HEK293 (cell line): ENCODE results near the gene HECTD3.

Experiments
- CTCF ChIA-PET: fragments of 350-600 bp; formaldehyde crosslinking; extraction: SDS; loops from one replicate; lab custom pipeline; 2021; ENCODE audit warnings: antibody characterized with exemption; lab: Yijun Ruan, JAX
- POLR2A ChIA-PET: fragments of 300-600 bp; formaldehyde crosslinking; extraction: SDS; loops from one replicate; lab custom pipeline; 2020; ENCODE audit warnings: antibody characterized with exemption, inconsistent platforms; lab: Yijun Ruan, JAX
- H3K27ac ChIP-seq: fragments of 200-500 bp; sonication (Bioruptor generic); 2 replicates; pipeline ENCODE4 v1.5.1; 2014; ENCODE audit warnings: low read depth, low read length, control low read depth, inconsistent platforms; ENCODE audit errors: extremely low read depth
- H3K36me3 ChIP-seq, 2 experiments: fragments of 200-500 bp in 1 of 2; sonication (Bioruptor generic) in 1 of 2; 1 replicate in 1 of 2; 2 replicates in 1 of 2; pipeline ENCODE4 v1.5.1; 2014 to 2017; ENCODE audit warnings: inconsistent platforms in 2 of 2, low read length in 2 of 2; ENCODE audit not compliant: control insufficient read depth in 2 of 2, insufficient read depth in 1 of 2
- H3K4me1 ChIP-seq: fragments of 200-500 bp; sonication (Bioruptor generic); 2 replicates; pipeline ENCODE4 v1.5.1; 2014; ENCODE audit warnings: mild to moderate bottlenecking, low read length, inconsistent platforms; ENCODE audit not compliant: control insufficient read depth, insufficient read depth
- H3K4me3 ChIP-seq: 2 replicates; pipeline ENCODE4 v1.5.1; 2011; ENCODE audit warnings: low read depth, mild to moderate bottlenecking, control low read depth, low read length, moderate library complexity
- H3K9me3 ChIP-seq: fragments of 200-500 bp; sonication (Bioruptor generic); 2 replicates; pipeline ENCODE4 v1.5.1; 2014; ENCODE audit warnings: low read depth, low read length, inconsistent platforms; ENCODE audit not compliant: control insufficient read depth, insufficient read depth
- BCL11B ChIP-seq: fragments of 450-650 bp; formaldehyde crosslinking; IDR thresholded peaks from 2 replicates; pipeline ENCODE4 v1.5.1; 2016; ENCODE audit warnings: low read depth, missing biosample characterization, missing genetic modification characterization
- KLF9 ChIP-seq: fragments of 450-650 bp; formaldehyde crosslinking; IDR thresholded peaks from 2 replicates; pipeline ENCODE4 v1.5.1; 2016; ENCODE audit warnings: missing biosample characterization, missing genetic modification characterization, low read depth
- OSR2 ChIP-seq: fragments of 450-650 bp; formaldehyde crosslinking; IDR thresholded peaks from 2 replicates; pipeline ENCODE4 v1.5.1; 2016; ENCODE audit warnings: missing biosample characterization, missing genetic modification characterization
- PRDM1 ChIP-seq: fragments of 450-650 bp; formaldehyde crosslinking; IDR thresholded peaks from 2 replicates; pipeline ENCODE4; 2016; ENCODE audit warnings: missing biosample characterization, missing genetic modification characterization
- PRDM4 ChIP-seq: fragments of 450-650 bp; formaldehyde crosslinking; IDR thresholded peaks from 2 replicates; pipeline ENCODE4 v1.5.1; 2017; ENCODE audit warnings: missing biosample characterization, missing genetic modification characterization
- ZIC2 ChIP-seq: fragments of 450-650 bp; formaldehyde crosslinking; IDR thresholded peaks from 2 replicates; pipeline ENCODE4 v1.5.1; 2016; ENCODE audit warnings: missing biosample characterization, missing genetic modification characterization
- ZNF114 ChIP-seq: fragments of 450-650 bp; formaldehyde crosslinking; IDR thresholded peaks from 2 replicates; pipeline ENCODE4 v1.5.0; 2017; ENCODE audit warnings: missing biosample characterization, missing genetic modification characterization
- ZNF174 ChIP-seq: fragments of 450-650 bp; formaldehyde crosslinking; IDR thresholded peaks from 2 replicates; pipeline ENCODE4 v1.5.0; 2017; ENCODE audit warnings: missing biosample characterization, mild to moderate bottlenecking, missing genetic modification characterization
- ZNF19 ChIP-seq: fragments of 450-650 bp; formaldehyde crosslinking; IDR thresholded peaks from 2 replicates; pipeline ENCODE4; 2016; ENCODE audit warnings: missing biosample characterization, missing genetic modification characterization, low read depth
- ZNF2 ChIP-seq: fragments of 450-650 bp; formaldehyde crosslinking; IDR thresholded peaks from 2 replicates; pipeline ENCODE4 v1.5.1; 2016; ENCODE audit warnings: missing biosample characterization, missing genetic modification characterization
- ZNF221 ChIP-seq: fragments of 450-650 bp; formaldehyde crosslinking; IDR thresholded peaks from 2 replicates; pipeline ENCODE4 v1.5.1; 2017; ENCODE audit warnings: missing biosample characterization, missing genetic modification characterization, borderline replicate concordance
- ZNF292 ChIP-seq: fragments of 450-650 bp; formaldehyde crosslinking; IDR thresholded peaks from 2 replicates; pipeline ENCODE4 v1.5.1; 2016; ENCODE audit warnings: low read depth, missing biosample characterization, missing genetic modification characterization, borderline replicate concordance
- ZNF404 ChIP-seq: fragments of 450-650 bp; formaldehyde crosslinking; IDR thresholded peaks from 2 replicates; pipeline ENCODE4 v1.5.1; 2017; ENCODE audit warnings: missing biosample characterization, missing genetic modification characterization
- ZNF48 ChIP-seq: fragments of 450-650 bp; formaldehyde crosslinking; IDR thresholded peaks from 2 replicates; pipeline ENCODE4 v1.5.1; 2016; ENCODE audit warnings: missing biosample characterization, missing genetic modification characterization
- ZNF600 ChIP-seq: fragments of 450-650 bp; formaldehyde crosslinking; IDR thresholded peaks from 2 replicates; pipeline ENCODE4 v1.5.1; 2016; ENCODE audit warnings: missing biosample characterization, missing genetic modification characterization
- ZNF645 ChIP-seq: fragments of 450-650 bp; formaldehyde crosslinking; IDR thresholded peaks from 2 replicates; pipeline ENCODE4; 2016; ENCODE audit warnings: missing biosample characterization, missing genetic modification characterization
- ZNF747 ChIP-seq: fragments of 450-650 bp; formaldehyde crosslinking; IDR thresholded peaks from 2 replicates; pipeline ENCODE4 v1.5.1; 2016; ENCODE audit warnings: missing biosample characterization, missing genetic modification characterization
- ZNF777 ChIP-seq: fragments of 450-650 bp; formaldehyde crosslinking; IDR thresholded peaks from 2 replicates; pipeline ENCODE4 v1.5.1; 2017; ENCODE audit warnings: missing biosample characterization, missing genetic modification characterization, borderline replicate concordance
- TF ChIP-seq, protein P1 (sequence below): fragments of 450-650 bp; formaldehyde crosslinking; IDR thresholded peaks from 2 replicates; pipeline ENCODE4 v1.5.1; 2016; ENCODE audit warnings: missing biosample characterization, missing genetic modification characterization
- TF ChIP-seq, protein P2 (sequence below): sonication (generic); formaldehyde crosslinking; IDR thresholded peaks from 2 replicates; pipeline ENCODE4 v1.8.1; 2022; ENCODE audit warnings: mild to moderate bottlenecking, moderate library complexity, missing genetic modification reagents
- TF ChIP-seq, protein P3 (sequence below): fragments of 450-650 bp; formaldehyde crosslinking; IDR thresholded peaks from 2 replicates; pipeline ENCODE4 v1.5.1; 2017; ENCODE audit warnings: missing biosample characterization, missing genetic modification characterization

HECTD3 gene

DNA sequence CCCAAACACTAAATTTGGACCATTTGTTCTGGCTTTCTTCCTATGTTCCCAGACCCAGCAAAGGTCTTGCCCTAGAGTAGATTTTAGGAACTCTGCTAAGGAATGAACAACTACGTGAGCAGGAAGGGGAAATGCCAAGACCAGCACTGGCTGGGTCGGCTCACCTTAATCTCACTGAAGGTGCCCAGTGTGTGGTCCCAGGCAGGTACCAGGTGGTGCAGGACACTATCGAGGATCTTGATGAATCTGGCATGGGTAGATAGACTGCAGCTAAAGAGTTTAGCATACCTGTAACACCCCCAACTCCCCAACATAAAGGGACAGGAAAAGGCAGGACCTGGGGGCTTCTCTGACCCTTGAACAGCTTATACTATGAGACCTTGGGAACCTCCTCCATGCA lies 3.0 kb downstream of the HECTD3 start (continued):
- TF ChIP-seq PRDM1 (tag by site-specific recombination) = no peak

GRCh38 chr1:45007311-45007710 lies 3.8 kb downstream of the HECTD3 start:
- CTCF ChIA-PET = interaction anchor here (0.6 to 1.2 kb wide), 2 partner anchors 233 to 296 kb away, joined by 3 to 4 read pairs; no protein-coding TSS in a partner anchor
- peaks cover 0 to 74% of the 10 kb centered on the region in 2 experiments; a peak in 1 of 3 replicates for H3K36me3 ChIP-seq

DNA sequence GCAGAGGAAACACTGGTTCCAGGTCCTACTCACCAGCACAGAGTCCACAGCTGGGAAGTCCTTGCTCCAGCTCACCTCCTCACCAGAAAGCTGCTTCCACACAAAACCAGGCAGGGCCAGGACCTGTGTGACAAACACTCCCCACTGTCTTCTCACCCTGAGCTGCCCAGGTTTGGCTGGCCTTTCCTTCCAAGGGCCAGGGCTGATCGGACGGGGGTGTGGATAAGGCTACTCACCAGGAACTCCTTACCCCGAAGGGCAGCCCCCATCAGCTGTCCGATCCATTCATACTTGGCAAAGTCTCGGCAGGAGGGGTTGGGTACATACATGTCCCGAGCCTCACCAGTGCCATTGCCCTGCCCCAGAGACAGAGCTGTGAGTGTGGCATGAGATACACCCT lies 5.4 kb downstream of the HECTD3 start:
- H3K27ac ChIP-seq = no peak overlapping the region
- ChIA-PET POLR2A (interaction anchor here (0.7 kb wide), 1 partner anchor 234 kb away, joined by 3 read pairs; no protein-coding TSS in a partner anchor), CTCF (interaction anchor here (1.5 kb wide), 1 partner anchor 276 kb away, joined by 3 read pairs; no protein-coding TSS in a partner anchor)
- H3K4me1 ChIP-seq = no peaks in the 10 kb centered on the region
- peaks cover 0 to 79% of the 10 kb centered on the region in 2 experiments; a peak in 1 of 3 replicates for H3K36me3 ChIP-seq
- H3K4me3 ChIP-seq = no peak overlapping the region
- no peaks in the 10 kb centered on the region for H3K9me3 ChIP-seq
- no peak for TF ChIP-seq BCL11B (tag by site-specific recombination)
- TF ChIP-seq ZNF292 (tag by site-specific recombination) = no peak
- TF ChIP-seq, protein P1, sequence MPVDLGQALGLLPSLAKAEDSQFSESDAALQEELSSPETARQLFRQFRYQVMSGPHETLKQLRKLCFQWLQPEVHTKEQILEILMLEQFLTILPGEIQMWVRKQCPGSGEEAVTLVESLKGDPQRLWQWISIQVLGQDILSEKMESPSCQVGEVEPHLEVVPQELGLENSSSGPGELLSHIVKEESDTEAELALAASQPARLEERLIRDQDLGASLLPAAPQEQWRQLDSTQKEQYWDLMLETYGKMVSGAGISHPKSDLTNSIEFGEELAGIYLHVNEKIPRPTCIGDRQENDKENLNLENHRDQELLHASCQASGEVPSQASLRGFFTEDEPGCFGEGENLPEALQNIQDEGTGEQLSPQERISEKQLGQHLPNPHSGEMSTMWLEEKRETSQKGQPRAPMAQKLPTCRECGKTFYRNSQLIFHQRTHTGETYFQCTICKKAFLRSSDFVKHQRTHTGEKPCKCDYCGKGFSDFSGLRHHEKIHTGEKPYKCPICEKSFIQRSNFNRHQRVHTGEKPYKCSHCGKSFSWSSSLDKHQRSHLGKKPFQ (tag by site-specific recombination) = no peak
- no peak for TF ChIP-seq ZNF645 (tag by site-specific recombination)
- TF ChIP-seq ZIC2 (tag by site-specific recombination) = no peak
- TF ChIP-seq ZNF747 (tag by site-specific recombination) = no peak
- TF ChIP-seq PRDM4 = no peak
- no peak for TF ChIP-seq ZNF2
- TF ChIP-seq ZNF600 (tag by site-specific recombination) = no peak
- no peak for TF ChIP-seq ZNF404 (tag by site-specific recombination)
- TF ChIP-seq, protein P2, sequence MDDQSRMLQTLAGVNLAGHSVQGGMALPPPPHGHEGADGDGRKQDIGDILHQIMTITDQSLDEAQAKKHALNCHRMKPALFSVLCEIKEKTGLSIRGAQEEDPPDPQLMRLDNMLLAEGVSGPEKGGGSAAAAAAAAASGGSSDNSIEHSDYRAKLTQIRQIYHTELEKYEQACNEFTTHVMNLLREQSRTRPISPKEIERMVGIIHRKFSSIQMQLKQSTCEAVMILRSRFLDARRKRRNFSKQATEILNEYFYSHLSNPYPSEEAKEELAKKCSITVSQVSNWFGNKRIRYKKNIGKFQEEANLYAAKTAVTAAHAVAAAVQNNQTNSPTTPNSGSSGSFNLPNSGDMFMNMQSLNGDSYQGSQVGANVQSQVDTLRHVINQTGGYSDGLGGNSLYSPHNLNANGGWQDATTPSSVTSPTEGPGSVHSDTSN (CRISPR knock-in tag) = no peak
- no peak for TF ChIP-seq OSR2 (tag by site-specific recombination)
- TF ChIP-seq ZNF48 (tag by site-specific recombination) = no peak
- no peak for TF ChIP-seq ZNF19 (tag by site-specific recombination)
- TF ChIP-seq, protein P3, sequence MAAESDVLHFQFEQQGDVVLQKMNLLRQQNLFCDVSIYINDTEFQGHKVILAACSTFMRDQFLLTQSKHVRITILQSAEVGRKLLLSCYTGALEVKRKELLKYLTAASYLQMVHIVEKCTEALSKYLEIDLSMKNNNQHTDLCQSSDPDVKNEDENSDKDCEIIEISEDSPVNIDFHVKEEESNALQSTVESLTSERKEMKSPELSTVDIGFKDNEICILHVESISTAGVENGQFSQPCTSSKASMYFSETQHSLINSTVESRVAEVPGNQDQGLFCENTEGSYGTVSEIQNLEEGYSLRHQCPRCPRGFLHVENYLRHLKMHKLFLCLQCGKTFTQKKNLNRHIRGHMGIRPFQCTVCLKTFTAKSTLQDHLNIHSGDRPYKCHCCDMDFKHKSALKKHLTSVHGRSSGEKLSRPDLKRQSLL (tag by site-specific recombination) = no peak

More at GRCh38 chr1:45007311-45007710, 3.8 kb downstream of the HECTD3 start:
- H3K27ac ChIP-seq = no peak overlapping the region
- no peak for TF ChIP-seq KLF9 (tag by site-specific recombination)
- TF ChIP-seq ZNF221 (tag by site-specific recombination) = no peak
- no peak for TF ChIP-seq ZNF777 (tag by site-specific recombination)
- TF ChIP-seq ZNF174 (tag by site-specific recombination) = no peak
- TF ChIP-seq ZNF114 = no peak
- no peaks in the 10 kb centered on the region for H3K9me3 ChIP-seq
- no peaks in the 10 kb centered on the region for H3K4me1 ChIP-seq
- H3K4me3 ChIP-seq = no peak overlapping the region
- POLR2A ChIA-PET = interaction anchor here (0.5 kb wide), 1 partner anchor 9 kb away, joined by 3 read pairs; no protein-coding TSS in a partner anchor
